Mesothelial cell of epicardium (in vitro differentiated cells): ENCODE data around the gene NEIL1. TPM values are rescaled to one million over a fixed set of nuclear protein-coding genes. Genes with fewer than 3 reads are reported as not detected.
"Not testable (repeated sequence)": the region's sequence is repeated elsewhere in the genome, so short reads cannot be mapped to it uniquely, and the experiment has no call there.

Experiments
- DNase-seq, 2 experiments: peaks; one replicate each; pipeline ENCODE4 v3.0.0; 2021; ENCODE audit warnings: low spot score in 2 of 2; ENCODE audit not compliant: unreplicated experiment in 2 of 2
- H3K27ac Mint-ChIP-seq: 2 replicates; pipeline ENCODE4 v1.8.0; 2021; ENCODE audit warnings: mixed read lengths
- H3K27me3 Mint-ChIP-seq: 2 replicates; pipeline ENCODE4 v1.8.0; 2021; ENCODE audit warnings: low read depth, mixed read lengths
- H3K36me3 Mint-ChIP-seq: 2 replicates; pipeline ENCODE4 v1.8.0; 2021; ENCODE audit warnings: mixed read lengths
- H3K4me1 Mint-ChIP-seq: 2 replicates; pipeline ENCODE4 v1.8.0; 2021; ENCODE audit warnings: mixed read lengths
- H3K4me3 Mint-ChIP-seq: 2 replicates; pipeline ENCODE4 v1.8.0; 2021; ENCODE audit warnings: mild to moderate bottlenecking, moderate library complexity, mixed read lengths
- H3K9me3 Mint-ChIP-seq: 2 replicates; pipeline ENCODE4 v1.8.0; 2021; ENCODE audit warnings: mixed read lengths
- CTCF ChIP-seq: fragments of 200-600 bp; sonication (generic); IDR thresholded peaks from one replicate; pipeline ENCODE4 v1.5.0; 2021; ENCODE audit warnings: antibody characterized with exemption; ENCODE audit not compliant: unreplicated experiment
- total RNA-seq: library from RNA; stranded (reverse); gene quantifications from 3 replicates; pipeline ENCODE4 v1.2.1, GENCODE V29; 2021

The NEIL1 gene
- 58.7 to 67.9 TPM (median 64.5 TPM) in 3 replicates for total RNA-seq

- H3K9me3 Mint-ChIP-seq = no peaks in the 10 kb centered on the region
Measured at GRCh38 chr15:75346796-75347221, at the start of gene NEIL1. NEIL1 (plus strand) TSS chr15:75347039; CDS start chr15:75348906, 1,867 bp downstream.

GRCh38 chr15:75298541-75299310 lies 48.1 kb upstream of the NEIL1 start:
- not testable (repeated sequence) for H3K4me1 Mint-ChIP-seq, H3K9me3 Mint-ChIP-seq, H3K27me3 Mint-ChIP-seq, H3K27ac Mint-ChIP-seq, H3K36me3 Mint-ChIP-seq, H3K4me3 Mint-ChIP-seq, DNase-seq

More at GRCh38 chr15:75346796-75347221, at the start of gene NEIL1:
- H3K36me3 Mint-ChIP-seq = no peaks in the 10 kb centered on the region
- TF ChIP-seq CTCF = no peak
- no peak for DNase-seq
- peaks cover 14% of the 10 kb centered on the region for H3K27me3 Mint-ChIP-seq
- H3K27ac Mint-ChIP-seq = no peak within 1 kb of the TSS
- peaks cover 9% of the 10 kb centered on the region for H3K4me1 Mint-ChIP-seq
- peak within 1 kb of the TSS; percentile 86 for H3K4me3 Mint-ChIP-seq

- not testable (repeated sequence) for H3K36me3 Mint-ChIP-seq, H3K27ac Mint-ChIP-seq, H3K27me3 Mint-ChIP-seq, H3K4me1 Mint-ChIP-seq, H3K9me3 Mint-ChIP-seq, H3K4me3 Mint-ChIP-seq
- TF ChIP-seq CTCF = peak; percentile 77
- DNase-seq = peak in 1 of 2 experiments; percentile 82
Measured at GRCh38 chr15:75299311-75299688, 47.5 kb upstream of the NEIL1 start.

- H3K27ac Mint-ChIP-seq = peak overlapping the region; percentile 33
- H3K4me3 Mint-ChIP-seq, DNase-seq, H3K9me3 Mint-ChIP-seq, H3K4me1 Mint-ChIP-seq, H3K36me3 Mint-ChIP-seq: not testable (repeated sequence)
- H3K27me3 Mint-ChIP-seq = peaks cover 15% of the 10 kb centered on the region
Measured at GRCh38 chr15:75300026-75300425, 46.8 kb upstream of the NEIL1 start.

GRCh38 chr15:75302318-75302717 lies 44.5 kb upstream of the NEIL1 start:
- Mint-ChIP-seq H3K4me1 (peaks cover 6% of the 10 kb centered on the region), H3K9me3 (no peaks in the 10 kb centered on the region), H3K27me3 (peaks cover 32% of the 10 kb centered on the region), H3K27ac (no peak overlapping the region), H3K4me3 (no peak overlapping the region), H3K36me3 (no peaks in the 10 kb centered on the region)
- no peak for TF ChIP-seq CTCF
- DNase-seq = no peak

GRCh38 chr15:75302753-75303152 lies 44.1 kb upstream of the NEIL1 start:
- not testable (repeated sequence) for H3K27ac Mint-ChIP-seq, H3K4me3 Mint-ChIP-seq, H3K4me1 Mint-ChIP-seq, H3K36me3 Mint-ChIP-seq, H3K9me3 Mint-ChIP-seq, DNase-seq
- peaks cover 35% of the 10 kb centered on the region for H3K27me3 Mint-ChIP-seq

GRCh38 chr15:75306188-75306587 lies 40.7 kb upstream of the NEIL1 start:
- no peak for DNase-seq
- H3K27me3 Mint-ChIP-seq = peaks cover 53% of the 10 kb centered on the region
- no peaks in the 10 kb centered on the region for H3K36me3 Mint-ChIP-seq
- H3K4me1 Mint-ChIP-seq = no peaks in the 10 kb centered on the region
- H3K27ac Mint-ChIP-seq = no peak overlapping the region
- no peak for TF ChIP-seq CTCF
- no peaks in the 10 kb centered on the region for H3K9me3 Mint-ChIP-seq
- no peak overlapping the region for H3K4me3 Mint-ChIP-seq
